Stimulated activated CD4-positive, alpha-beta T cell treated with anti-CD3 and anti-CD28 coated beads, Interleukin-1b, Interleukin-23, amount 100 ng/mL, for 4 hours (primary cell): Measurements from ENCODE around the gene DPYSL5.
A peak's percentile ranks its signal among the peaks of the same experiment; 100 is the strongest.
"Not testable (repeated sequence)": the region's sequence is repeated elsewhere in the genome, so short reads cannot be mapped to it uniquely, and the experiment has no call there.

ENCODE experiments used
- DNase-seq, 2 donors: peaks; one replicate each; pipeline ENCODE4 v3.0.0-alpha.2; 2020; ENCODE audit warnings: low read depth in 2 of 2

The DPYSL5 gene

GRCh38 chr2:26901326-26902183, 53.6 kb downstream of the DPYSL5 start:
- no peak for DNase-seq

DNA sequence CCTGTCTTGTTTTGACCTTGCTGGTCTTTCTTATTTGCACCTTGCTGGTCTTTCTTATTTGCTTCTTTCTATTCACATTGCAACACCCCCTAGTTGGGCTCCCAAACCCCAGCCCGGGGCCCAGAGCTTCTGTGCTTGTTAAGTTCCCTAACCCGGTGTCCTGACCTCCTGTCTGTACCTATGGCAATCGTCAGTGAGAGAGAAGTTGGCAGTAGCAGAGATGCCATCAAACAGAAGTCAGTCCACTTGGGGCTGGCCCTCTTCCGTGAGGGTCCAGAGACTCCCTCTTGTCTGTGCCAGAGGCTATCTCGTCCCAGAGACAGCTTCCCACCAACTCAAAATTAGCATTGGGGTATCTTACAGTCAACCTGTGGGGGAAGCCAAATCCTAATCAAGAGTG, 55.7 kb downstream of the DPYSL5 start:
- DNase-seq: no peak

DNA sequence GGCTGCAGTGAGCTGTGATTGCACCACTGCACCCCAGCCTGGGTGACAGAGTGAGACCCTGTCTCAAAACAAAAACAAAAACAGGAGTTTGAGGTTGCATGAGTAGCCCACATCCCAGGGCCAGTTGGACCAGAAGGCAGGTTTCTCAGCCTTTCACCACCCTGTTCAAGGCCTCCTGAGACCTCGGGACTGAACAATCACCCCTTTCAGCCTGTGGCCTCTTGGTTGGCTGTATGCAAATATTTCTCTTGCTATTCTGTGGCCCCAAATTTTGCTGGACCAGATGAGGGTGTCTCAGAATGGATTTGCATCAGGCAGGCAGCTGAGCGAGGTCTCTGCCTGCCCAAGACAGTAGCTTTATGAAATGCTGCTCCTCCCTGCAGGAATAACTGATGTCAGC, 56.9 kb downstream of the DPYSL5 start:
- no peak for DNase-seq

GRCh38 chr2:26905341-26906198, 57.6 kb downstream of the DPYSL5 start:
- DNase-seq: no peak

DNA sequence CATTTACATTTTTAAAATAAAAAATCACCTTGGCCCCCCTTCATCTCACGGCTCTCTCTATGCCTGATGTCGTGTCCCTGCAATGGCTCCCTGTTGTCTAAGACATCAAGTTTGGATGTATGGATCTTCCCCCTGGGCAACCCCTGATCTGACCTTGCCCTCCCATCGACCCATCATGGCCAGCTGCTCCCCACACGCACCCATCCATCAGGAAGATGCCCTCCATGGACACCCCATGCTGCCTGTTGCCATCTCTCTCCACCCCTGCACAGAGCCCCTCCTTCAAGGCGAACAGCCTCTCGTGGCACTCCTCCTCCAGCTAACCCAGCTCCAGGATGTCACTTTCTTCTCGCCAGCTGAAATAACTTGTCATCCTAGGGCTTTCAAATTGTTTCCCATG, 59.5 kb downstream of the DPYSL5 start:
- no peak for DNase-seq

DNA sequence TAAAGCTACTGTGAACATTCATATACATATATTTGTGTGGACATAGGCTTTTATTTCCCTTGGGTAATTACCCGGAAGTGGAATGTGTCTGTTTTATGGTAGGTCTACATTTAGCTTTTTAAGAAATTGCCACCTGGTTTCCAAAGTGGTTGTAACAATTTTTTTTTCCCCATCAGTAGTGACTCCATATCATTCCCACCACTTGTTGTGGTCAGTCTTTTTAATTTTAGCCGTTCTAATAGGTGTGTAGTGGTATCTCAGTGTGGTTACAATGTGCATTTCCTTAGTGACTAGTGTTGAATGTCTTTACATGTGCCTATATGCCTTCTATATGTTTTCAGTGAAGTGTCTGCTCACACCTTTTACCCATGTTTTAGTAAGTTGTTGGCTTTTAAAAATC, 62.2 kb downstream of the DPYSL5 start:
- DNase-seq: no peak

- no peak for DNase-seq
These were observed 64.3 kb downstream of the DPYSL5 start for GRCh38 chr2:26911911-26912861.

DNA sequence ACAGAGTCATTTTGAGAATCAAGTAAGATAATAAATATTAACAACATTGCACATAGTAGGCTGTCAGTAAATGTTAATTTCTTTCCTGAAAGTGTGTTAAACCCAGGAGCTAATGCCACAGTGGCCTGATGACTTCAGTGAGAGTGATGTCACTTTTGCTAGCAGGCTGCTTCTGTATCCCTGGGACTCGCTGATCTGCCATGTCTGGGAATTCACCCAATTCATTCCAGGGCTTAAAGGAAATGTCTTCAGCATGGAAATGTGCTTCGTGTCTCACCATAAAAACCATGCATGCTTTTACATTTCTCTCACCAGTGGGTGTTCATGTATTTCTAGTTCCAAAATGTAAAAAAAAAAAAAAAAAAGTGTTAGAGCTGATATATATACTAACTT, 65.7 kb downstream of the DPYSL5 start:
- DNase-seq: no peak

DNA sequence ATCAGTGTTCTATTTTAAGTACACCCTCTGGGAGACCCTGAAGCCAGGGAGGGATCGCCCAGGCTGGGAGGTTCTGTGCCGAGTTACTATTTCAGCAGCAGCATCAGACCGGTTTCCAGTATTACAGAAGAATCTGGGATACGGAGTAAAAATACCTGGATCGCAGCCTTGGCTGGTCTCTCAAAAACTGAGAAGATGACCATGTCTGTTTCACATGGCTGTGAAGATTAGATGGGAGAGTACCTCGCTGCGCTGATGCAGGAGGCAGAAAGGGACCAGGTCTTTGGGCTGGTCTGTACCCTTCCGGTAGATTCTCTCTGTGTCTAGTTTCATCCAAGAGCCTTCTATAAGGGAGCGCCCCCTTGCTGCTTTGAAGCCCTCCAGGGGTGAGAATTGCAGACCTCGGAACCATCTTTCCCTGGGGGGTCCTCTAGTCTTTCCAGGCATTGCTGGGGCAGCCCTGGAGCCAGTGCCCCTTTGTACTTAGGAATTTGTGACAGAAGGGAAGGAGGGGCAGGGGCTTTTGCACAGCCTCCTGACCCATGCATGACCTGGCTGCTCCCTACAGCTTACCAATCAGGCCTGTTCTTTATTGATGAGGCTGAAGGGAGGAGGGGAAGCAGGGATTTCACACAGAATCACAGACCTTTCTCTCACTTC, 66.2 kb downstream of the DPYSL5 start:
- DNase-seq: no peak

DNA sequence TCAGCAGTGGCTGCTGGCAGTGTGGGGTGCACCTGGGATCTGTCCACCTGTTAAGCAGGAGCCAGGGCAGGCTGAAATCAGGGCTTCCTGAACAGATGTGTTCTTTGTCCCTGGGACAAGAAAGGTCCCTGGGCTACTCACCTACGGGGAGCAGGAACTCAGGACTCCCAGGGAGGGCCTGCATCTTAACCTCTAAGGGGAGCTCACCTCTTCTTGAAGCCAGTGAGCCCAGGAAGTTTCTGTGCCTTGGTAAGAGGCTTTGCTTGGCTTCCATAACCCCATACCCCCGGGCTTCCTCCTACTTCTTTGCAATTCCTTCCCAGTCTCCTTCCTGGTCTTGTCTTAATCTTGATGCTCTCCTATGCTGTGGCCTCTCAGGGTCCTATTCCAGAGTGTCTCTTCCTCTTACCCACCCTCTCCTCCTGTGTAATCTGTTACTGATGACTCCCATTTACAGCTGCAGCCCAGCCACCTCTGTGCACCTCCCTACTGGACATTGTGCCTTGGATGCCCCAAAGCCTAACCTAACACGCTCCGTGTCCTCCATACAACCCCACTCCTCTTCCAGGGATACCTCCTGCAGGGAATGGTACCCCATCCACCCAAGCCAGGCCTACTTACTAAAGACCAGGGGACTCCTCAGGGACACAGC, 66.9 kb downstream of the DPYSL5 start:
- DNase-seq: no peak

DNA sequence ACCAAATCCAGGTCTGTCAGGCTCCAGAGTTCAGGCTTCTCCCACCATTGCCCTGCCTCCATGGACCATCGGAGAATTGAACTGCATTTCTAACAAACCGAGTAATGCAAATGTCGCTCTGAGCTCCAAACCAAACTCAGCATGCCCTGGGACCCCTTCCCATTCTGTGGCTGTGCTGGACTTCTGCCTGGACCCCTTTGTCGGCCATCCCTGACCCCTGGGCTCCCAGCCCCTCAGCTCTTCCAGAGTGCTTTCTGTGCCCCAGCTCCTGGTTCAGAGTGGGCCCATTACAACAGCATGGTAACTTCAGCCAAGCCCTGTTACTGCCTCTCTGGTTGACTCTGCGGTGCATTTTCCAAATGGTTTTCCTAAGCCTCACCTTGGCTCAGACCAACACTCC, 67.4 kb downstream of the DPYSL5 start:
- no peak for DNase-seq

GRCh38 chr2:26916128-26916692, 68.3 kb downstream of the DPYSL5 start:
- DNase-seq: no peak

DNA sequence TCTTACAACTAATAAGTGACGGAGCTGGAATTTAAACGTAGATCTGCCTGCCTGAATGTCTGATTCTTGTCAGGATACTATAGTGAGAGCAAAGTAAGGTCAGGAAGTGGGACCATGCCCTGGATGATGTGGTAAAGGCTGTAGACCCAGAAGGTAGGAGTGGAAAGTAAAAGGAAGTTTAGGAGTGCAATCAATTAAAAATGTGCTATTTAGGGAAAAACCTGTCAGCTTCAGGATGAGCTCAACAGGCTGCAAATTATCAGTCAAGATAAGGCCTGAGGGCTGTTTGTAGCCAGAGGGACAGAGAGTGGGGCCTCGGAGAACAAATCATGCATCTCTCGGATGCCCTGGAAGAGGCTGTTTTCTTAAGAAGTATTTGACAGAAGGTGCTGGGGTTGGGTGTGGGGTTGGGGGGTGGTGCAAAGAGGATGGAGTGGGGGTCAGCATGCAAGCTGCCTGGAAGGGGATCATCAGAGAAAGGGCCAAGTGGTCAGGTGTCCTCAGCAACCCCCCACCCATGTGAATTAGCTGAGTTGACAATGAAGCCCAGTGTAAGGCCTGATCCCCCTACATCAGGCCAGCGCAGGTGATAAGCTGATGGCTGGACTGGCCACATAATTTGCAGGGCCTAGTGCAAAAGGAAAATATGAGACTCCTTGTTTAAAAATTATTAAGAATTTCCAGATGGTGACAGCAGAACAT, 69.4 kb downstream of the DPYSL5 start:
- DNase-seq: no peak

- no peak for DNase-seq
These were observed 73.4 kb downstream of the DPYSL5 start for GRCh38 chr2:26921323-26921722.

DNA sequence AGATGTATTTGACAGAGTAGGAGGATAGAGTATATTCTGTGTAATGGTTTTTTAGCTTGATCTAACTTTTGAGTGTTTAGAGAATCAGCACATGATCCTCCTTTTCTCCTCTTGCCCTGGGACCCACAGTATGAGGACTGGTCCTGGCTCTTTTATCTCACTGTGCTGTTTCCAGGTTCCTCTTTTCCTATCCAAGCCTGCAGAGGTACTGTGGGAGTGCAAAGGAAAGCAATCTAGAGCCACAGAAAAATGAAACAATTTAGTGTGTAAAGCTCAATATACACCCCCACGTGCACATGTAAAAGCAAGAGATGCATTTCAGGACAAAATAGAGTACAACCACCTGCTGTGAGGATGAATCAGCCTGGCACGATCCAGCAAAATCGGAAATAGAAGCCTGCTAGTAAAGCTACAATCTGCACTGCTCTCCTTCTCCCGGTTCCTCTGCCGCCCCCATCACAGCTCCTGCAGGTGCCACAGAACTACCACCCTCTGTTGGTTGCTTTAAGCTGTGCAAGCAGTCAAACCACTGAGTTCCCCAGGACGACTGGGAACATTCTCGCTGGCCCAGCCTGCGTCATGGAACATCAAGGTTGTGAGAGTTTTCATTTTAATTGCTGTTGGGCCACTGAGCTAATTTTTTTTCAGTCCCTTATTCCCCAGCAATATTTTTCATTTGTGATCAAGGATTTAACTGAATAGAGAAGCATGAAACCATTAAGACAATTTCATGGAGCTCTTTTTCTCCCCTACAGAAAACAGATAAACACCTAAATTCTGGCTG, 74.7 kb downstream of the DPYSL5 start:
- peak; percentile 17 to 23 for DNase-seq

GRCh38 chr2:26923189-26923466, 75.2 kb downstream of the DPYSL5 start:
- DNase-seq: not testable (repeated sequence)

GRCh38 chr2:26924731-26925099, 76.8 kb downstream of the DPYSL5 start:
- DNase-seq: no peak

GRCh38 chr2:26925100-26925791, 77.3 kb downstream of the DPYSL5 start:
- DNase-seq: no peak

- DNase-seq: no peak
These were observed 79.3 kb downstream of the DPYSL5 start for GRCh38 chr2:26927221-26927620.
